ENCODE results near the gene FUNDC1. TPM values are rescaled to one million over a fixed set of nuclear protein-coding genes. Genes with fewer than 3 reads are reported as not detected.
A peak's percentile ranks its signal among the peaks of the same experiment; 100 is the strongest.
"Not testable (repeated sequence)": the region's sequence is repeated elsewhere in the genome, so short reads cannot be mapped to it uniquely, and the experiment has no call there.

Gene FUNDC1, protein sequence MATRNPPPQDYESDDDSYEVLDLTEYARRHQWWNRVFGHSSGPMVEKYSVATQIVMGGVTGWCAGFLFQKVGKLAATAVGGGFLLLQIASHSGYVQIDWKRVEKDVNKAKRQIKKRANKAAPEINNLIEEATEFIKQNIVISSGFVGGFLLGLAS
- total RNA-seq (2014; rRNA removed; shearing (Covaris generic)), result 24.8 and 27.2 TPM in 2 replicates
- 18.3 and 20.8 TPM in 2 replicates for polyA plus RNA-seq (2015; cell fraction: cytosol; rRNA removed)
- 7.5 and 15.4 TPM in 2 replicates for polyA plus RNA-seq (2015; cell fraction: nucleus; rRNA removed)

DNA sequence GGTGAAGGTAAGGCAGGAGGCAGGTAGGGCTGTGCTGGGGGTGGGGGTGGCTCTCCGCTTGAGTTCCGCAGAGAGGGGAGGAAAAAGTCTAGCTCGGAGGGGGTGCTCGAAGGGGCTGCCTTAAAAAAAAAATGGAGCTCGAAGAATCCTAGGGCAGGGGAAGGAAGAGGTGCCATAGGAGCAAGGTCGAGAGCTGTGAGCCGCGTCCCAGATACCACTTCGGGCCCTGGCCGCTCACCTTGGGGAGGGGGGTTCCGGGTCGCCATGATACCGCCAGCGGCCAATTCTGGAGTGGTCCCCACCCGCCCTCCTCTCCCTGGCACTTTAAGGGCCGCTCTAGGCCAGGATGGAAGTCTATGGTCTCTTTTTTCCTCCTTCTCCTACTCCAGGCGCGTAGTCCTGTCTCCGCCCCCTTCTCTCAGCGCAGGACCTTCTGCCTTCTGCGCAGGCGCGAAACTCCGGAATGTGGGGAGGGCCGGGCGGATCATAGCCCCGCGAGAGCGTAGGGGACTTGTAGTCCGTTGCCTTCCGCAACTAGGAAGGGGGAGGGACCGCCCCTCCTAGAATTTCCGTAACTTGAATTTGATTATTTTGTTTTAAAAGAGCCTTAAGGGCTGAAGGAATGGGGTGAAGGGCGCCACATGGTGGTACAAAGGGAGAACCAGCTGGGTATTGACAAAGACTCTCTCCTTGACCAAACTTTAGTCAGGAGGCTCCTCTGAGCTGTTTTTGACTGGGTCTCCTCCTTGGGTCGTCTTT is at the start of gene FUNDC1:
Gene FUNDC1 (minus strand): TSS at position 293 of the 759 bp plus-strand sequence. CDS start 27 bp downstream, at position 266.
- in situ Hi-C loops (cut with HindIII; ENCODE audit: low pct_unique_long_range_greater_than_20kb, low sequenced_read_pairs), result no loop called here
- DNase-seq (ENCODE audit: low read depth, low spot score), result peak; percentile 93

DNA sequence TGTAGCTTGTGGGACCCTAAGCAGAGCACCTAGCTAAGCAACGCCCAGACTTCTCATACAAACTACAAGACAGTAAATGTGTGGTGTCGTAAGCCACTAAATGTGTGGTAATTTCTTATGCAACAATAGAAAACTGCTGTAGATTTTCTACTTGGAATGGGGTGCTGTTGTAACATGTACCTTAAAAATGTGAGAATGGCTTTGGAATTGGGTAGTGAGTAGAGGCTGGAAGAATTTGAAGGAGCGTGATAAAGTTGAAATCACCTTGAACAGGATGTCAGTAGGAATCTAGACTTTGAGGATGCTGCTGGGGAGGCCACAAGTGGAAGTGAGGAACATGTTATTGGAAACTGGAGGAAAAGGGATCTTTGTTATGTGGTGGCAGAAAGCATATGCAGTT is 43.2 kb upstream of the FUNDC1 start:
- DNase-seq (ENCODE audit: low read depth, low spot score), result no peak
- in situ Hi-C loops (cut with HindIII; ENCODE audit: low pct_unique_long_range_greater_than_20kb, low sequenced_read_pairs), result no loop called here

DNA sequence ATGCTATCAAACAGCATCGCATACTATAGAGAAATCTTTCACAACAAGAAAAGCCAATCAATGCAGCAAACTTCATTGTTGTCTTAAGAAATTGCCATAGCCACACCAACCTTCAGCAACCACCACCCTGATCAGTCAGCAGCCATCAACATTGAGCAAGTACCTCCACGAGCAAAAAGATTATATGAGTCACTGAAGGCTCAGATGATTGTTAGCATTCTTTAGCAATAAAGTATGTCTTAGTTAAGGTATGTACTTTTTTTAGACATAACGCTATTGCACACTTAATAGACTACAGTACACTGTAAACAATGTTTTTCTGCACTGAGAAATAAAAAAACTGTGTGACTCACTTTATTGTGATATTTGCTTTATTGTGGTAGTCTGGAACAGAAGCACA is 37.8 kb upstream of the FUNDC1 start:
- in situ Hi-C loops (cut with HindIII; ENCODE audit: low pct_unique_long_range_greater_than_20kb, low sequenced_read_pairs), result no loop called here
- DNase-seq (ENCODE audit: low read depth, low spot score), result no peak

DNA sequence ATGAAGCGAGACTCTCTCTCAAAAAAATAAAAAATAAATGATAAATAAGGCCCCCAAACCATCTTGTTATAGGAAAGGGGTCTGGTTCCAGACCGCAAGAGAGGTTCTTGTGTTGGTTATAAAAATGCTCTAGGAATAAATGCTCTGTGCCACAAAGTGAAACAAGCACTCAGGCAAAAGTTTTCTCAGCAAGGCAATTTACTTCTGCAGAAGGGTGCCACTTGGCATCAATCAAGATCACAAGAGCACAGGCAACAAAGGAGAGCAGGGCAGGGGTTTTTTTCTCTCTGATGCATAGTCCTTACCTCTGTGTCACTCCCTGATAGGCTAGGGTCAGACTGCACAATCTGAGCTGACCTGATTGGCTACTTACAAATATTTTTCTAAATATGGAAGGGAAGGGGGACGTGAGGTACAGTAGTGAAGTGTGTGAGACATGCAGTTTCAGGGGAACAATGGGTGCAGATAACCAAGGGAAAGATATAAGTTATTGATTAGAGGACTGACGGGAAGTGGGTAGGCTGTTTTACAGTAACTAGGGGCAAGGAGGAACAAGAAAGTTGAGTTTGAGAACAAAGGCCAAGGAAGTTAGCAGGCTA is 29.8 kb upstream of the FUNDC1 start:
- no peak for DNase-seq (ENCODE audit: low read depth, low spot score)
- in situ Hi-C loops (cut with HindIII; ENCODE audit: low pct_unique_long_range_greater_than_20kb, low sequenced_read_pairs), result no loop called here

DNA sequence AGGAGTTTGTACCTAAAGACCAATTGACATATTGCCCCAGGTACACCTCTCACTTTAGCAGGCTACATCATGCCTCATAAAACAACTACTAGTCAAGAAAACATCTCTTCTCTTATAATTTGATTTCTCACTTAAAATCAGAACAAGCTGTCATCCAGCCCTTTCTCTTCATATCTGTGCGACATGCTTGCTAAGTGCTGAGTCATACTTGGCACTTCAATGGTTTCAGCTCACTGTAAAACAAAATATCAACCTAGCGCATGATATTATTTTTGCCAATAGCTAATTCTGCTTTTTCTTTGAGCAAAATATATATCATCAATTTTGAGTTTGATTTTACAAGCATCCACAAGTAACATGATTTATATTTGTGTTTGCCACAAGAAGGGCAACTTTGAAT is 27.9 kb upstream of the FUNDC1 start:
- in situ Hi-C loops (cut with HindIII; ENCODE audit: low pct_unique_long_range_greater_than_20kb, low sequenced_read_pairs), result no loop called here
- no peak for DNase-seq (ENCODE audit: low read depth, low spot score)

DNA sequence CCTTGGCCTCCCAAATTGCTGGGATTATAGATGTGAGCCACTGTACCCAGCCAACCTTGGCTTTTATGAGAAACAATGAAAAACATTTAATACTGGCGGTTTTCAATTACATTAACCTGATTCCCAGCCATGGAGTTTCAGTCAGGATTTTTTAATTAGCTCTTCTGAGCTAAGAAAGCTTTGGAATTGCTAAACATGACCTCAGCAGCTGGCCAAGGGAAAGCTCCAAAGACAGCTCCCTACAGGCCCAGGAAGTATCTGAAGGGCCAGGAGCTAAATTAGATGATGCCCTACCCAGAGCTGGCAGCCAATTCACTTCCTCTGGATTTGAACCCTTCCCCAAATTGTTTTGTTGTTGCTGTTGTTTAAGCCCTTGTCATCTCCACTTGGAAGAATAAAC is 26.5 kb upstream of the FUNDC1 start:
- DNase-seq (ENCODE audit: low read depth, low spot score), result no peak
- in situ Hi-C loops (cut with HindIII; ENCODE audit: low pct_unique_long_range_greater_than_20kb, low sequenced_read_pairs), result no loop called here

DNA sequence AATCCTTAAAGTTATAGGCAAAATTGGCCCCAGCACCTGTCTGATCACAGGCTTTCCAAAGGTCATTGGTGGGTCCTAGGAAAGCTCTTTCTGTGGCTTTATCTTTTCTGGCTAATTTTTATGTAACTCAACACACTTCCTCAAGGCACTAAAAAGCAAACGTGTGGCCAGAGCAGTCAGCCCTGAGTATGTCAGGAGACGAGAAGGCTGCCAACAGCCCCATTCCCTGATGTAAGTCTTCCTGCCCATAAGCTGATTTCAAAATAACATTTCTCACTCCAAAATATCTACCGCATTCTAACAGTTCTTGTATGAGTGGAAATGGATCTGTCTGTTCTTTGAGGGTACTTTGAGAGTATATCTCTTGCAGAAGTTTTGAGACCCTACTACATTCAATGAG is 25.5 kb upstream of the FUNDC1 start:
- in situ Hi-C loops (cut with HindIII; ENCODE audit: low pct_unique_long_range_greater_than_20kb, low sequenced_read_pairs), result no loop called here
- DNase-seq (ENCODE audit: low read depth, low spot score), result no peak

DNA sequence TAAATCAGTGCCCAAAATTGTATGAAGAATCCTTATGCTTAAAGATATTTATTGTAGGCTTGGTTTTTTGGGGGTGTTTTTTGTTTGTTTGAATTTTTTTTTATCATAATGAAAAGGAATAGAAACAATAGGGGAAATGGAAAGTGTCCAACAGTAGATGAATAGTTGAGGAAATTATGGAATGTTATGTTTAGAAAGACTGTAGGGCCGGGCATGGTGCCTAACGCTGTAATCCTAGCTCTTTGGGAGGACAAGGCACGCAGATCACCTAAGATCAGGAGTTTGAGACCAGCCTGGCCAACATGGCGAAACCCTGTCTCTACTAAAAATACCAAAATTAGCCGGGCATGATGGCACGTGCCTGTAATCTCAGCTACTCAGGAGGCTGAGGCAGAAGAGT is 19.2 kb upstream of the FUNDC1 start:
- in situ Hi-C loops (cut with HindIII; ENCODE audit: low pct_unique_long_range_greater_than_20kb, low sequenced_read_pairs); DNase-seq (ENCODE audit: low read depth, low spot score): not testable (repeated sequence)

DNA sequence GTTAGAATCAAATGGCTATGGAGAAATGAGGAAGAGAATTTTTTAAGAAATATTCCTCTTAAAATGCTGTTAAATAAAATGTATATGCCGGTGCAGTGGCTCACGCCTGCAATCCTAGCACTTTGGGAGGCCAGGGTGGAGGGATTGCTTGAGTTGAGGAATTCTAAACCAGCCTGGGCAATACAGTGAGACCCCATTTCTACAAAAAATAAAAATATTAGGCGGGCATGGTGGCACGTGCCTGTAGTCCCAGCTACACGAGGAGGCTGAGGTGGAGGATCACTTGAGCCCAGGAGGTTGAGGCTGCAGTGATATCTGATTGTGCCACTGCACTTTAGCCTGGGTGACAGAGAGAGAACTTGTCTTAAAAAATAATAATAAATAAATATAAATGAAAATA is 7.9 kb upstream of the FUNDC1 start:
- in situ Hi-C loops (cut with HindIII; ENCODE audit: low pct_unique_long_range_greater_than_20kb, low sequenced_read_pairs), result no loop called here
- no peak for DNase-seq (ENCODE audit: low read depth, low spot score)

DNA sequence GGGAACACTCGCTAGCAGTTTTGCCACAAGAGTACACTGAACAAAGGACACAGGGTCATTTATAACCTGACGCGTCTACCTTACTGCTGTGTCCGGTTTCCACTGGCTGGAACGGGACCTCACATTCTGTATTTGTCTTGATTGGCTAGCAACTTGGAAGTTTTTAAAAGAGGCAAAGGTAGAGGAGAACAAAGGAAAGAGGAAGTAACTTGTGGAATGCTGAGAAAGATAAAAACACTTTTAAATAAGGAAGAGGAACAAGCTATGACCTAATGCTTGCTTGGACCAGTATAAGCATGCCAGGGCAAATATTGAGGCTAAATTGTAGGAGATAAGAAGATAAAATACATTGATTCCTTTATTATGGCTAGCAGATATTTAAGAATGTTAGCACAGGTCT is 2.8 kb upstream of the FUNDC1 start:
- in situ Hi-C loops (cut with HindIII; ENCODE audit: low pct_unique_long_range_greater_than_20kb, low sequenced_read_pairs), result not testable (repeated sequence)

DNA sequence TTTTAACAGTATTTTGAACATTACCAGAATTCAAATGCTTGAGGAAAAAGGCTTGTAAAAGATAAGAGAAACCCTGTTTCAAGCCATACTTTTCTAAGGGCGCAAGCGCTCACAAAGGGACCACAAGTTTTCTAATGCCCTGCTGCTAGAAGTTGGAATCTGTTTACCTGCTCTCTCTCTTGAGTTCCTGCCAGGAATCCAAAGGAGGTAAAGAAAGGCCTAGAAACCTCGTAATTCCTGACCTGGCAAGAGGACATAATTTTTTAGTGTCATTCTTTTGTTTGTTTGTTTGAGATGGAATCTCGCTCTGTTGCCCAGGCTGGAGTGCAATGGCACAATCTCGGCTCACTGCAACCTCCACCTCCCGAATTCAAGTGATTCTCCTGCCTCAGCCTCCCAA is 1.4 kb upstream of the FUNDC1 start:
- in situ Hi-C loops (cut with HindIII; ENCODE audit: low pct_unique_long_range_greater_than_20kb, low sequenced_read_pairs), result no loop called here
- DNase-seq (ENCODE audit: low read depth, low spot score), result no peak

More for the DNA sequence above, 2.8 kb upstream of the FUNDC1 start:
- DNase-seq (ENCODE audit: low read depth, low spot score), result not testable (repeated sequence)

DNA sequence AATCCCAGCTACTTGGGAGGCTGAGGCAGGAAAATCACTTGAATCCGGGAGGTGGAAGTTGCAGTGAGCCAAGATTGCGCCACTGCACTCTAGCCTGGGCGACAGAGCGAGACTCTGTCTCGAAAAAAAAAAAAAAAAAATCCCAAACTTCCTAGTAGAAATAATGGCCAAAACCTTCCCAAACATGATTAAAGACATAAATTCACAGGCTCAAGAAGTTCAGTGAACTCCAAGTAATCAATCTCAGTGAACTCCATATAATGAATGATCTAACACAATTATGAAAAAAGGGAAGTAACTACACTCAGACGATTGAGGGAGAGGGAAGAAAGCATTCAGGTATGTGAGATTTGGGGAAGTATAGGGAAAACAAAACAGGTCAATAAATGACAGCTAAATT is 6.5 kb downstream of the FUNDC1 start:
- no peak for DNase-seq (ENCODE audit: low read depth, low spot score)
- in situ Hi-C loops (cut with HindIII; ENCODE audit: low pct_unique_long_range_greater_than_20kb, low sequenced_read_pairs), result no loop called here

DNA sequence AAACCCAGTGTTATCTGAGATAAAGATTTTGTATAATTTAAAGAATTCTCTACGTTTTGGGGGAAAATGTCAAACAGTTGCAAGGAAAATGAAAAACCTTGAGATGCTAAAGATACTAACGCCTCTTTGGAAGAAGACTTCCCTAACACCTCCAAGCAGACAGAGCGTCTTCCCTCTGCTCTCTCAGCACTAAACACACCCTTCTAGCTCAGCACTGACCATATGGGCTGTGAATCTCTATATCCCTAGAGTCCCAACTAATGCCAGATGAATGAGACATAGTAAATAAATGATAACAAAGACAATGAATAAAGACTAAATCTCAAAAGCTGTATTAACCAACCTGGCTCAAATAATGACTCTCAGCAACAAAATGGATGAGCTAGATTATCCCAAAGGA is 13.3 kb downstream of the FUNDC1 start:
- no peak for DNase-seq (ENCODE audit: low read depth, low spot score)
- in situ Hi-C loops (cut with HindIII; ENCODE audit: low pct_unique_long_range_greater_than_20kb, low sequenced_read_pairs), result no loop called here

DNA sequence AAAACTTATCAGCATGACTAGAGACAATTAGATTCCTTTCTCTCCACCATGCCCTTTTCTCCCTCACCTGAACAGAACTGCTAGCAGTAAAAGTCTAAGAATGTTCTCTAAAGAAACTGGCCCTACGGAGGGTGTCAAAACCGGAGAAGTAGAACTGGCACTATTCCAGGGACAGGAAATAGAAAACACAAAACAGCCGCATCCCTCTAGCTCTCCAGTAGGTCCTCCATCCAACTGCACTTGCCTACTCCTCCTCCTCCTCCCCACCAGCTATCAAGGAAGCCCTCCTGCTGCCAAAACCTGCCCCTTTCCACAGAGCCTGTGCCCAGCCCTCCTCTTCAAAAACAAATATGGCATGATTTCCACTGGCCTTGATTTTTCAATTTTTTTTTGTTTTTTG is 28.4 kb downstream of the FUNDC1 start:
- in situ Hi-C loops (cut with HindIII; ENCODE audit: low pct_unique_long_range_greater_than_20kb, low sequenced_read_pairs), result no loop called here
- no peak for DNase-seq (ENCODE audit: low read depth, low spot score)

DNA sequence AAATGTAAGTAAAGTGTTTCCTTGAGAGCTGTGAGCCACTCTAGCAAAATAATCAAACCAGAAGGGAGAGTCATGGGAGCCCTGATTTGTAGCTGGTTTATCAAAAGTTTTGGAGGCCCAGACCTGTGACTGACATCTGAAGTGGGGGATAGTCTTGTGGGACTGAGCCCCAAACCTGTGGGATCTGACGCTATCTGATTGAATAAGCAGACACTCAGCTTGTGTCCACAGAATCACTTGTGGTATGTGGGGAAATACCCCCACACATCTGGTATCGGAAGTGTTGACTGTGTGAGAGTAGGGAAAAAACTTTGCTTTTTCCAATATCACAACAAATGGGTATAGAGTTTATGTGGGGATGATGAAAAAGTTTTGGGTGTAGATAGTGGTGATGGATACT is 35.4 kb downstream of the FUNDC1 start:
- DNase-seq (ENCODE audit: low read depth, low spot score), result no peak
- in situ Hi-C loops (cut with HindIII; ENCODE audit: low pct_unique_long_range_greater_than_20kb, low sequenced_read_pairs), result no loop called here

DNA sequence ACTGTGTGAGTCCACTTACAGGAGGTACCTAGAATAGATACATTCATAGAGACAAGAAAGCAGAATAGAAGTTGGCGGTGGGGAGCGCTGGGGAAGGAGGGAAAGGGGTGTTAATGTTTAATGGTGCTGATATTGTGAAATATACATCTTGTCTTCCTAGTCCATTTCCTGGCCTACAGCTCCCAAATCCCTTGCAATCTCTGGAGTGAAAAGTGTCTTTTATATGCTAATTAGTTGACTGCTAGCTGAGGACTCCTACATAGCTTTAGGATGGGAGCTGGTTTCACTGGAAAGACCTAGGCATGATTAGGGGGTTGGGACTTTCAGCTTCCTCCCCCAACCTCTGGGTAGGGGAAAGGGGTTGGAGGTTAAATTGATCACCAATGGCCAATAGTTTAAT is 36.0 kb downstream of the FUNDC1 start:
- in situ Hi-C loops (cut with HindIII; ENCODE audit: low pct_unique_long_range_greater_than_20kb, low sequenced_read_pairs), result no loop called here
- no peak for DNase-seq (ENCODE audit: low read depth, low spot score)

DNA sequence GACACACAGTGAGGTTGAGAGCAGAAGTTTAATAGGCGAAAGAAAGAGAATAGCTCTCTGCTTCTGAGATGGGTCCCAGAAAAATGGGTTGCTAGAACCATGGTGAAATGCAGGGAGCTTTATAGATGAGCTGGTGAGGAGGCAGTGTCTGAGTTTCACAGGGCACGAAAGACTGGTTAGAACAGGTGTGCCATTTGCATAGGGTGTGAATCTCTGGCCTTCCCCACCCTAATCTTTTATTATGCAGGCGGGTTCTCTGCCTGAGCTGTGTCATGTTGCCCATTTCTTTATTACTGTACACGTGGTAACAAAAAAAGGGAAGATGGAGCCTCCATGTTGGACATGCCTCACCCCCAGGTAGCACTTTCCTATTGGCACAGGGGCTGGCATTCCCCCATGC is 39.1 kb downstream of the FUNDC1 start:
- no peak for DNase-seq (ENCODE audit: low read depth, low spot score)
- in situ Hi-C loops (cut with HindIII; ENCODE audit: low pct_unique_long_range_greater_than_20kb, low sequenced_read_pairs), result no loop called here

DNA sequence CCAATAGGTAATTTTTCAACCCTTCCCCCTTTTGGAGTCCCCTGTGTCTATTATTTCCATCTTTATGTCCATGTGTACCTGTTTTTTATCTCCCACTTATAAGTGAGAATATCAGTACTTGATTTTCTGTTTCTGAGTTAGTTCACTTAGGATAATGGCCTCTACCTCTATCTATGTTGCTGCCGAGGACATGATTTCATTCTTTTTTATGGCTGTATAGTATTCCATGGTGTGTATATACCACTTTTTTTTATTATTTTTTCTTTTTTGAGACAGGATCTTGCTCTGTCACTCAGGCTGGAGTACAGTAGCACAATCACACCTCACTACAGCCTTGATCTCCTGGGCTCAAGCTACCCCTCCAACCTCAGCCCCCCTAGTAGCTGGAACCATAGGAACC is 47.6 kb downstream of the FUNDC1 start:
- DNase-seq (ENCODE audit: low read depth, low spot score), result no peak
- in situ Hi-C loops (cut with HindIII; ENCODE audit: low pct_unique_long_range_greater_than_20kb, low sequenced_read_pairs), result no loop called here

DNA sequence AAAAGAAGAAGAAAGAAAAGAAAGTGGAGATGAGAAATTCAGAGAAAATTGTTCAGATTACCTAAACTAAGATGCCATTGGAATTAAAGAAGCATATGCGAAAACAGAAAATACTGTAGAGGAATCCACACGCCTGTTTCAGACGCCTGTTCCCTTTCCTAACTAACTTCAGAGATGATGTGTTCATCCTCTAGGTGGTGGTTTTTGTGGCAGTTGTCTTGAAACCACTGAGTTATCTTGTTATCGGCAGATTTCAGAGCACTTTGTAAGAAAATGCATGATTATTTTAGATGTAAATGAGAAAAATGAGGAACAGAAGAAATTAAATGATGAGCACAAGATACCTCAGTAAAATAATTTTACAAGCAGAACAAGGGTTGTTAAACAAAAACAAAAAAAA is 48.3 kb downstream of the FUNDC1 start:
- no peak for DNase-seq (ENCODE audit: low read depth, low spot score)
- in situ Hi-C loops (cut with HindIII; ENCODE audit: low pct_unique_long_range_greater_than_20kb, low sequenced_read_pairs), result no loop called here

All from SK-MEL-5 (cell line).